HCT116 (cell line): ENCODE data around the gene RCE1. TPM values are rescaled to one million over a fixed set of nuclear protein-coding genes. Genes with fewer than 3 reads are reported as not detected.

Source experiments
- ATAC-seq: fragments of 200-7000 bp; cut with Tn5 transposase; 2 replicates; pipeline ENCODE4 v1.9.1; 2020; ENCODE audit warnings: mild to moderate bottlenecking, moderate library complexity
- BruUV-seq: library from RNA; stranded (reverse); fragments of 400-500 nt; replicated peaks from 2 replicates; lab custom pipeline; 2021; lab: Mats Ljungman, UMichigan
- CTCF ChIA-PET: fragments of 300-600 bp; sonication (Branson Sonifier 250); formaldehyde crosslinking; loops from one replicate; lab custom pipeline; 2021; ENCODE audit warnings: antibody characterized with exemption; lab: Charles Lee
- POLR2A ChIA-PET: fragments of 300-600, 350-600 bp; sonication (Branson Sonifier 250); formaldehyde crosslinking; loops from one replicate; lab custom pipeline; 2021; ENCODE audit warnings: antibody characterized with exemption; lab: Charles Lee
- RAD21 ChIA-PET, 2 experiments: fragments of 300-600 bp; sonication (Branson Sonifier 250); formaldehyde crosslinking; loops; one replicate each; lab custom pipeline; 2023; ENCODE audit warnings: low total read pairs in 2 of 2; ENCODE audit not compliant: uncharacterized antibody in 2 of 2, unreplicated experiment in 2 of 2, low non-redundant PET in 1 of 2; lab: Charles Lee
- DNase-seq: peaks from one replicate; pipeline ENCODE4 v3.0.0-alpha.2; 2010; ENCODE audit warnings: low read depth, low spot score
- H2AFZ ChIP-seq: fragments of 200-600 bp; shearing (Covaris generic), sonication (generic); 2 replicates; pipeline ENCODE4 v1.6.1; 2017; ENCODE audit warnings: low read depth, mixed run types, mixed read lengths, antibody characterized with exemption, low read length; ENCODE audit not compliant: poor library complexity, severe bottlenecking
- H3K27ac ChIP-seq: 2 replicates; pipeline ENCODE4 v1.5.1; 2012; ENCODE audit warnings: low read depth, low read length
- H3K27me3 ChIP-seq: fragments of 200-600 bp; sonication (generic); 2 replicates; pipeline ENCODE4 v1.6.1; 2016; ENCODE audit warnings: mixed run types, low read length, mixed read lengths; ENCODE audit not compliant: insufficient read depth
- H3K36me3 ChIP-seq, 2 experiments: fragments of 200-500 bp in 1 of 2; fragments of 200-600 bp in 1 of 2; sonication (Bioruptor generic) in 1 of 2; sonication (generic) in 1 of 2; 2 replicates each; pipeline versions ENCODE4 v1.5.1 to v1.6.1; 2014 to 2016; ENCODE audit warnings: low read length in 2 of 2, inconsistent platforms in 1 of 2, mixed read lengths in 1 of 2, mixed run types in 1 of 2; ENCODE audit not compliant: insufficient read depth in 2 of 2, control insufficient read depth in 1 of 2
- H3K4me1 ChIP-seq, 2 experiments: fragments of 200-600 bp in 1 of 2; sonication (generic) in 1 of 2; 2 replicates each; pipeline versions ENCODE4 v1.5.1 to v1.6.1; 2012 to 2017; ENCODE audit warnings: low read length in 2 of 2, inconsistent platforms in 1 of 2, mild to moderate bottlenecking in 1 of 2, mixed read lengths in 1 of 2, mixed run types in 1 of 2, moderate library complexity in 1 of 2; ENCODE audit not compliant: insufficient read depth in 2 of 2, control insufficient read depth in 1 of 2
- H3K4me2 ChIP-seq: fragments of 200-600 bp; sonication (generic); 2 replicates; pipeline ENCODE4 v1.6.1; 2017; ENCODE audit warnings: mixed run types, low read length, mixed read lengths
- H3K4me3 ChIP-seq, 2 experiments: fragments of 200-600 bp in 1 of 2; sonication (generic) in 1 of 2; replicated peaks in 1 of 2; 2 replicates each; pipeline ENCODE4 v1.5.1; 2011 to 2016; ENCODE audit warnings: low read length in 2 of 2, control low read depth in 1 of 2, low read depth in 1 of 2, mild to moderate bottlenecking in 1 of 2, mixed read lengths in 1 of 2, mixed run types in 1 of 2
- H3K79me2 ChIP-seq: fragments of 200-600 bp; sonication (generic); 2 replicates; pipeline ENCODE4 v1.6.1; 2017; ENCODE audit warnings: mild to moderate bottlenecking, mixed run types, low read length, moderate library complexity, mixed read lengths; ENCODE audit not compliant: insufficient read depth
- H3K9ac ChIP-seq: fragments of 200-600 bp; sonication (generic); 2 replicates; pipeline ENCODE4 v1.6.1; 2016; ENCODE audit warnings: low read length, mixed read lengths
- H3K9me2 ChIP-seq: fragments of 200-600 bp; sonication (generic), shearing (Covaris generic); 2 replicates; pipeline ENCODE4 v1.6.1; 2017; ENCODE audit warnings: mixed run types, mild to moderate bottlenecking, moderate library complexity; ENCODE audit not compliant: insufficient read depth
- H3K9me3 ChIP-seq, 2 experiments: fragments of 200-500 bp in 1 of 2; fragments of 200-600 bp in 1 of 2; sonication (Bioruptor generic) in 1 of 2; sonication (generic) in 1 of 2; 2 replicates each; pipeline ENCODE4 v1.6.1; 2014 to 2017; ENCODE audit warnings: low read length in 2 of 2, mixed read lengths in 2 of 2, inconsistent platforms in 1 of 2, low read depth in 1 of 2, mild to moderate bottlenecking in 1 of 2, mixed run types in 1 of 2, moderate library complexity in 1 of 2; ENCODE audit not compliant: control insufficient read depth in 1 of 2, insufficient read depth in 1 of 2
- H4K20me1 ChIP-seq: fragments of 200-600 bp; sonication (generic), shearing (Covaris generic); 2 replicates; pipeline ENCODE4 v1.6.1; 2017; ENCODE audit warnings: mixed run types, mild to moderate bottlenecking, moderate library complexity; ENCODE audit not compliant: insufficient read depth
- CBX3 ChIP-seq: IDR thresholded peaks from 2 replicates; pipeline ENCODE4 v1.6.1; 2012; ENCODE audit warnings: low read depth
- CEBPB ChIP-seq: IDR thresholded peaks from 2 replicates; pipeline ENCODE4 v1.6.1; 2012; ENCODE audit warnings: low read depth
- EGR1 ChIP-seq: IDR thresholded peaks from 2 replicates; pipeline ENCODE4 v1.6.1; 2012; ENCODE audit warnings: low read depth
- ELF1 ChIP-seq: IDR thresholded peaks from 2 replicates; pipeline ENCODE4 v1.6.1; 2012; ENCODE audit warnings: low read depth, borderline replicate concordance
- FOSL1 ChIP-seq: IDR thresholded peaks from 2 replicates; pipeline ENCODE4 v1.6.1; 2012; ENCODE audit warnings: low read depth
- JUND ChIP-seq: IDR thresholded peaks from 2 replicates; pipeline ENCODE4 v1.6.1; 2012
- POLR2AphosphoS5 ChIP-seq: IDR thresholded peaks from 2 replicates; pipeline ENCODE4 v1.6.1; 2011; ENCODE audit warnings: mild to moderate bottlenecking, low read depth, low read length, moderate library complexity
- RAD21 ChIP-seq: IDR thresholded peaks from 2 replicates; pipeline ENCODE4 v1.6.1; 2012; ENCODE audit warnings: low read depth, mild to moderate bottlenecking
- SP1 ChIP-seq: IDR thresholded peaks from 2 replicates; pipeline ENCODE4 v1.6.1; 2012; ENCODE audit warnings: low read depth
- SRF ChIP-seq: IDR thresholded peaks from 2 replicates; pipeline ENCODE4 v1.6.1; 2012; ENCODE audit warnings: low read depth
- TCF7L2 ChIP-seq: IDR thresholded peaks from 2 replicates; pipeline ENCODE4 v1.7.0; 2011; ENCODE audit warnings: borderline replicate concordance, inconsistent platforms; ENCODE audit not compliant: insufficient read depth, insufficient read length; ENCODE audit errors: extremely low read depth
- ZNF274 ChIP-seq: fragments of 200-500 bp; sonication (Bioruptor generic); IDR thresholded peaks from 2 replicates; pipeline ENCODE4 v1.6.1; 2014; ENCODE audit warnings: mild to moderate bottlenecking, low read depth, low read length, inconsistent platforms
- intact Hi-C: fragments of 100-400 bp; cut with micrococcal nuclease; formaldehyde crosslinking; loops from 2 replicates; pipeline ENCODE4 v1.10.0; 2022
- total RNA-seq: library from RNA; stranded (reverse); gene quantifications from one replicate; pipeline ENCODE4 v1.2.1, GENCODE V29; 2021; ENCODE audit not compliant: unreplicated experiment
- TF ChIP-seq, protein P1 (sequence below): IDR thresholded peaks from 2 replicates; pipeline ENCODE4 v1.6.1; 2011; ENCODE audit warnings: mild to moderate bottlenecking, low read length, moderate library complexity; ENCODE audit not compliant: insufficient replicate concordance; ENCODE audit errors: extremely low read depth
- TF ChIP-seq, protein P2 (sequence below): IDR thresholded peaks from 2 replicates; pipeline ENCODE4 v1.6.1; 2012

RCE1 gene
- total RNA-seq, 1 experiment from 2014 or later = 35.3 TPM

DNA sequence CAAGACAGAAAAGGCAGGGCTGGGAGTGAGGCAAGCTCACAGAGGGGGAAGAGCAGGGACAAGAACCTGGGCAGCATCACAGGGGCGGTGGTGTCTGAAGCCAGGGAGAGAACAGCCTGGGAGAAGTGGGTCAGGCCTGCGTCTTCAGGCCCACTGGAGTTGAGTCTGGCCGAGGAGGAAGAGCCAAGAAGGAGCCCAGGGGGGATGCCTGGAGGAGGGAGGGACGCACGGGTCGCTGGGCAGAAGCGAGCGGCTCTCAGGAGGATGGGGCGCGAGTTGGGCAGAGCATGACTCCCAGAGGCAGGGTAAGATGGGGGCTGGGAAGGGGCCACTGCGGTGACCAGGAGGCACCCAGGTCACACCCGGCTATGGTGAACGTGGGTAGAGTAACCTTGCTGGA lies 32.1 kb downstream of the RCE1 start:
- no peak for DNase-seq
- Histone ChIP-seq H3K4me3 (no peak overlapping the region), H4K20me1 (no peaks in the 10 kb centered on the region), H3K9me3 (no peaks in the 10 kb centered on the region), H3K27me3 (no peaks in the 10 kb centered on the region), H3K4me1 (peaks cover 4 to 7% of the 10 kb centered on the region in 2 experiments), H3K79me2 (no peaks in the 10 kb centered on the region), H2AFZ (no peak overlapping the region), H3K9me2 (no peaks in the 10 kb centered on the region), H3K27ac (no peak overlapping the region), H3K9ac (no peak overlapping the region), H3K36me3 (no peaks in the 10 kb centered on the region), H3K4me2 (no peak overlapping the region)
- ChIA-PET RAD21 (no interaction called here), POLR2A (no interaction called here), CTCF (no interaction called here)
- BruUV-seq = no TSS peak
- ATAC-seq = no peak
- TF ChIP-seq FOSL1 (no peak), SRF (no peak), POLR2AphosphoS5 (no peak), SP1 (no peak), TCF7L2 (no peak), RAD21 (no peak), JUND (no peak), CEBPB (no peak), EGR1 (no peak), ZNF274 (no peak), ELF1 (no peak), CBX3 (no peak)
- TF ChIP-seq, protein P1, sequence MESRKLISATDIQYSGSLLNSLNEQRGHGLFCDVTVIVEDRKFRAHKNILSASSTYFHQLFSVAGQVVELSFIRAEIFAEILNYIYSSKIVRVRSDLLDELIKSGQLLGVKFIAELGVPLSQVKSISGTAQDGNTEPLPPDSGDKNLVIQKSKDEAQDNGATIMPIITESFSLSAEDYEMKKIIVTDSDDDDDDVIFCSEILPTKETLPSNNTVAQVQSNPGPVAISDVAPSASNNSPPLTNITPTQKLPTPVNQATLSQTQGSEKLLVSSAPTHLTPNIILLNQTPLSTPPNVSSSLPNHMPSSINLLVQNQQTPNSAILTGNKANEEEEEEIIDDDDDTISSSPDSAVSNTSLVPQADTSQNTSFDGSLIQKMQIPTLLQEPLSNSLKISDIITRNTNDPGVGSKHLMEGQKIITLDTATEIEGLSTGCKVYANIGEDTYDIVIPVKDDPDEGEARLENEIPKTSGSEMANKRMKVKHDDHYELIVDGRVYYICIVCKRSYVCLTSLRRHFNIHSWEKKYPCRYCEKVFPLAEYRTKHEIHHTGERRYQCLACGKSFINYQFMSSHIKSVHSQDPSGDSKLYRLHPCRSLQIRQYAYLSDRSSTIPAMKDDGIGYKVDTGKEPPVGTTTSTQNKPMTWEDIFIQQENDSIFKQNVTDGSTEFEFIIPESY = no peak
- TF ChIP-seq, protein P2, sequence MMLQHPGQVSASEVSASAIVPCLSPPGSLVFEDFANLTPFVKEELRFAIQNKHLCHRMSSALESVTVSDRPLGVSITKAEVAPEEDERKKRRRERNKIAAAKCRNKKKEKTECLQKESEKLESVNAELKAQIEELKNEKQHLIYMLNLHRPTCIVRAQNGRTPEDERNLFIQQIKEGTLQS = no peak
- intact Hi-C loops = no loop called here
